VCaP (cell line): ENCODE measurements around the gene SCAMP2.

Experiments
- H3K27ac ChIP-seq: fragments of 450-650 bp; 2 replicates; pipeline ENCODE4 v1.5.1; 2017
- CTCF ChIP-seq: fragments of 450-650 bp; conservative IDR thresholded peaks from 2 replicates; pipeline ENCODE4 v1.5.1; 2017; ENCODE audit warnings: mild to moderate bottlenecking, moderate library complexity

SCAMP2 gene

GRCh38 chr15:74828835-74829234 lies 44.3 kb downstream of the SCAMP2 start:
- H3K27ac ChIP-seq = no peak overlapping the region
- TF ChIP-seq CTCF = no peak

- no peak overlapping the region for H3K27ac ChIP-seq
- peak; percentile 48 for TF ChIP-seq CTCF
Observed at GRCh38 chr15:74827614-74828013, 45.6 kb downstream of the SCAMP2 start.

GRCh38 chr15:74826921-74827320 lies 46.2 kb downstream of the SCAMP2 start:
- no peak overlapping the region for H3K27ac ChIP-seq
- no peak for TF ChIP-seq CTCF

GRCh38 chr15:74826364-74826819 lies 46.8 kb downstream of the SCAMP2 start, which contains the start of gene CPLX3:
Gene CPLX3 (plus strand): TSS chr15:74826627. CDS start chr15:74826704, 77 bp downstream.
- no peak within 1 kb of the TSS for H3K27ac ChIP-seq
- TF ChIP-seq CTCF = no peak

- no peak overlapping the region for H3K27ac ChIP-seq
- TF ChIP-seq CTCF = no peak
Observed at GRCh38 chr15:74825866-74826265, 47.3 kb downstream of the SCAMP2 start.

GRCh38 chr15:74824976-74825375 lies 48.2 kb downstream of the SCAMP2 start:
- TF ChIP-seq CTCF = no peak
- no peak overlapping the region for H3K27ac ChIP-seq

GRCh38 chr15:74823324-74823723 lies 49.8 kb downstream of the SCAMP2 start:
- no peak overlapping the region for H3K27ac ChIP-seq
- no peak for TF ChIP-seq CTCF
